Coronary artery (tissue), 2 donors: Measurements from ENCODE around the gene AGL.

ENCODE experiments used
- DNase-seq: peaks from one replicate; pipeline ENCODE4 v3.0.0-alpha.2; 2017; ENCODE audit warnings: low spot score
- H3K27ac ChIP-seq, 2 donors: fragments of 200-600 bp; sonication (generic); one replicate each; pipeline ENCODE4 v1.5.1; 2016 to 2019
- H3K4me3 ChIP-seq: fragments of 200-600 bp; sonication (generic); 2 replicates; pipeline ENCODE4 v1.5.1; 2016; ENCODE audit warnings: mild to moderate bottlenecking, moderate library complexity
- TF ChIP-seq, protein P1 (sequence below): fragments of 200-600 bp; sonication (generic); IDR thresholded peaks from one replicate; pipeline ENCODE4 v1.5.1; 2019; ENCODE audit warnings: antibody characterized with exemption

AGL gene

DNA sequence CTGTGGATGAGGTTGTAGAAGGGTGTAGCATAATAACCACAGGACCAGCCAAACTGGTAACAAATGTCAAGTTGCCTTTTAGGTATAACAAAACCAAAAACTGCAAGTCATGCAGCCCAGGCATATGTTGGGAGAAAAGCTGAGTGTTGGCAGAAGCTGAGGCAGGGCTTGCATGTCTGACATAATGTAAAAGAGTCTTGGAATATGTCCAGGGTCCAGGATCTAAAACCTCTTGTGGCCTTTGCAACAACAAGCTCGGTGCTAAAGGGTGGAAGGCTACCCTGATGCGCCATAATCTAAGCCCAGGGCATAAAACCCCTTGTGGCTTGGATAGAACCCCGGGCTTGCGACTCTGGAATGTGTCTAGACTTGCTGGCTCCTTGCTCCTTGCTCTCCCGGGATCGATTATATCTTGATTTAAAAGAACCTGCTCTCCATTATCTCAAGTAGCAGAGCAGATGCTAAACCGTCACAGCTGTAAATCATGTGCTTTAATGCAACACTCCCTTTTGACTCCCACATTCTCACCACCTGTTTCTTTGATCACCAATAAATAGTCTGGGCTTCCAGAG lies 93.1 kb downstream of the AGL start:
- TF ChIP-seq, protein P1, sequence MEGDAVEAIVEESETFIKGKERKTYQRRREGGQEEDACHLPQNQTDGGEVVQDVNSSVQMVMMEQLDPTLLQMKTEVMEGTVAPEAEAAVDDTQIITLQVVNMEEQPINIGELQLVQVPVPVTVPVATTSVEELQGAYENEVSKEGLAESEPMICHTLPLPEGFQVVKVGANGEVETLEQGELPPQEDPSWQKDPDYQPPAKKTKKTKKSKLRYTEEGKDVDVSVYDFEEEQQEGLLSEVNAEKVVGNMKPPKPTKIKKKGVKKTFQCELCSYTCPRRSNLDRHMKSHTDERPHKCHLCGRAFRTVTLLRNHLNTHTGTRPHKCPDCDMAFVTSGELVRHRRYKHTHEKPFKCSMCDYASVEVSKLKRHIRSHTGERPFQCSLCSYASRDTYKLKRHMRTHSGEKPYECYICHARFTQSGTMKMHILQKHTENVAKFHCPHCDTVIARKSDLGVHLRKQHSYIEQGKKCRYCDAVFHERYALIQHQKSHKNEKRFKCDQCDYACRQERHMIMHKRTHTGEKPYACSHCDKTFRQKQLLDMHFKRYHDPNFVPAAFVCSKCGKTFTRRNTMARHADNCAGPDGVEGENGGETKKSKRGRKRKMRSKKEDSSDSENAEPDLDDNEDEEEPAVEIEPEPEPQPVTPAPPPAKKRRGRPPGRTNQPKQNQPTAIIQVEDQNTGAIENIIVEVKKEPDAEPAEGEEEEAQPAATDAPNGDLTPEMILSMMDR = no peak
- DNase-seq = no peak
- Histone ChIP-seq H3K4me3 (no peak overlapping the region), H3K27ac (no peak overlapping the region)

DNA sequence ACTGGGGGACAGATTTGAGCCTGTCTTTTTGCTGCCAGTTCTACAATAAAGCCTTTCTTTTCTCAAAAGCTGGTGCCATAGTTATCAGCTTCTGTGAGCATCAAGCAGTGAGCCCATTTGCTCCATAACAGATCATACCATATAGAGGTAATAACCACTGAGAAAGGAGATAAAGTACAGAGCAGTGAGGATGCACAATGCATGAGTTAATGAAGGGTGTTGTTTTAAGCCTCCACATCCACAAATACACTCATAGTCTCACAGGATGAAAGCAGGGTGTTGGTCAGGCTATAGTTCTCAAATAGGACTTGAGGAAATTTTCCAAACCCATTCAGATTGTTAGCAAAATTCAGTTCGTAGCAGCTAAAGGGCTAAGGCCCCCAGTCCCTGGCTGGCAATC lies 94.0 kb downstream of the AGL start:
- Histone ChIP-seq H3K27ac (no peak overlapping the region), H3K4me3 (no peak overlapping the region)
- TF ChIP-seq, protein P1 = no peak
- DNase-seq = no peak

DNA sequence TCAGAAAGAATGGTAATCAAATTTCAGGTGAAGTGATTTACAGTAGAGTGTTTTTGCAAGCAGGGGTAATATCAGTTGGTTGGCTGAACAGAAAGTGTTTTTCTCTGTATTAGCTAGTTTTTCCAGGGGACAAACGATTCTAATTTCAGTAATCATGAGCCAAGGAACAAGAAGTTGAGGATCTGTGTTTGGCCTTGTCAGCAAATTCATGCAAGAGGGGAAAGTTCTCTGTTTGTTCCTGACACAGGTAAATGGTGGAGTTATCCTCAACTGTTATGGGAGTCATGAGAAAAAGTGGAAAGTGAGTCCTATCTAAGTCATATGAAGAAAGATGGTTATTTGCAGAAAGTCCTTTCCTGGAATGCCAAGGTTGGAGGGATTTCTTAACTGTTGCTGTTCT lies 95.0 kb downstream of the AGL start:
- no peak for DNase-seq
- TF ChIP-seq, protein P1 = no peak
- Histone ChIP-seq H3K4me3 (no peak overlapping the region), H3K27ac (no peak overlapping the region)

DNA sequence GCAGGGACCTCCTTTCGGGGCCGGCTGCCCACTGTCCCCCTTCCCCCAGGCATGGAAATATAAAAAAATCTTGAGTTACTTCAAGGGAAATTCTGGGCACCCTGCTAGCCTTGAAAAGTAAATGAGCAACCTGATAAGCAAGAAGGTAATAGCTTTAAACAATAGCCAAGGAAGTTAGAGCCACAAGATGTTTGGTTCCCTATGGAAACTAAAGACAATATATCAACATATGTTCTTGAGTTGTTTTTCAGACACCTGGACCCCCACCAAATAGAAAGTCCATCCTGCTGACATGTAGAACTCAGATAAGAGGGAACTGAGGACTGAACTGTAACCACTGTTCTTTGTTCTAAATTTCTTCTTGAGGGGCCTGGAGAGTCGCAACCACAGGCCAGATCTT lies 100.3 kb downstream of the AGL start:
- TF ChIP-seq, protein P1 = no peak
- Histone ChIP-seq H3K4me3 (no peak overlapping the region), H3K27ac (no peak overlapping the region)
- DNase-seq = no peak

DNA sequence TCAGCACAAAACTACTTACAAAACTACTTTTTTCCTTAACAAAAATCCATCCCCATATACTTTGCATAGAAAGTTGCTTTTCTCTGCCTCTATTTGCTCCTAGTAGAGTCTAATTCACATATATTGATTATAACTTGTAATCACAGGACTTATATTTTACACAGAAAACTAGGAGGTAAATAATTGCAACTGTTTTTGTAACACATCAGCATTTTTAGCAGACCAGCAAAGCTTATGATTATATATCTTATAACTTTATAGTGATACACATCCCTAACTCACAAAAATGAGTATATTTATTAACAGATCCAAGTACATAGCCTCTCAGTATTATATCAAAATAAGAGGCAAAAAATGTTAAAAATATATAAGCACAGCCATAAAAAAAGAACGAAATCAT lies 102.4 kb downstream of the AGL start:
- TF ChIP-seq, protein P1 = no peak
- Histone ChIP-seq H3K27ac (no peak overlapping the region), H3K4me3 (no peak overlapping the region)
- no peak for DNase-seq

DNA sequence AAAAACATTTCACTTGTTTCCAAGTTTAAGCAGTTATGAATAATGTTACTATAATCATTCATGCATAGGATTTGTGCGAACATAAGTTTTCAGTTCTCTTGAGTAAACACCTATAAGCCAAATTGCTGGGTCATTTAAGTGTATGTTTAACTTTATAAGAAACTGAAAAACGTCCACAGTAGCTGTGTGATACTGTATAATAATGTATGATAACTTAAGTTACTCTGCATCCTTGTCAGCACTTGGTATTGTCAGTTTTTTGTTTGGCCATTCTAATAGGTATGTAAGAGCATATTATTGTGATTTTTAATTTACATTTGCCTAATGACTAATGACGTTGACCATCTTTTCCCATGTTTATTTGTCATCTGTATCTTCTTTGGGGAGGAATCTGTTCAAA lies 105.2 kb downstream of the AGL start:
- TF ChIP-seq, protein P1 = no peak
- Histone ChIP-seq H3K27ac (no peak overlapping the region), H3K4me3 (no peak overlapping the region)
- no peak for DNase-seq

DNA sequence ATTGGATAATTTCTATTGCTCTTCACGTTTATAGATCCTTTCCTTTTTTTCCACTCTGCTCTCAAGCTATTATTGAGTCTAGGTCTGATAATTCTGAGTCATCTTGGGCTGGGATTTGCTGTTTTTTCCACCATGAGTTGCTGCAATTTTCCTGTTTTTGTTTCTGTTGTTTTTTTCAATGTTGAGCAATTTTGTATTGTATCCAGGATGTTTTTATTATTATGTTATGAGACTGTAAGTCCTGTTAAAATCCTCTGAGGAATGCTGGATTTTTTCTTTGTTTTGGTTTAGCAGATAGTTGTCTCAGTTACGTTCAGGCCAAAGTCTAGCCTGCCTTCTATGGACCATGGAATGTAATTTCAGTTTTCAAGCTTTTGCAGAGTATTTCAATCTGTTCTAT lies 106.6 kb downstream of the AGL start:
- DNase-seq = no peak
- Histone ChIP-seq H3K4me3 (no peak overlapping the region), H3K27ac (peak overlapping the region in 1 of 2 donors; percentile 54)
- TF ChIP-seq, protein P1 = no peak
